GM23248 (cell line): Measurements from ENCODE around the gene AEBP1. TPM values are rescaled to one million over a fixed set of nuclear protein-coding genes. Genes with fewer than 3 reads are reported as not detected.

Experiments
- DNase-seq: peaks from one replicate; pipeline ENCODE4 v3.0.0-alpha.2; 2015
- H2AFZ ChIP-seq: fragments of 200-600 bp; sonication (generic); 2 replicates; pipeline ENCODE4 v1.6.1; 2016; ENCODE audit warnings: antibody characterized with exemption
- H3F3A ChIP-seq: fragments of 200-600 bp; sonication (generic); 2 replicates; pipeline ENCODE4 v1.6.1; 2016; ENCODE audit warnings: mild to moderate bottlenecking, antibody characterized with exemption, mixed run types; ENCODE audit not compliant: insufficient read depth
- H3K27ac ChIP-seq: fragments of 200-600 bp; sonication (generic); 2 replicates; pipeline ENCODE4 v1.5.1; 2016; ENCODE audit warnings: mild to moderate bottlenecking
- H3K27me3 ChIP-seq: fragments of 200-600 bp; sonication (generic); replicated peaks from 2 replicates; pipeline ENCODE4 v1.6.1; 2016; ENCODE audit warnings: mild to moderate bottlenecking; ENCODE audit not compliant: insufficient read depth
- H3K36me3 ChIP-seq: fragments of 200-600 bp; sonication (generic); 2 replicates; pipeline ENCODE4 v1.6.1; 2016; ENCODE audit warnings: low read depth, mild to moderate bottlenecking
- H3K4me1 ChIP-seq: fragments of 200-600 bp; sonication (generic); 2 replicates; pipeline ENCODE4 v1.6.1; 2016; ENCODE audit warnings: mild to moderate bottlenecking; ENCODE audit not compliant: insufficient read depth
- H3K4me2 ChIP-seq: fragments of 200-600 bp; sonication (generic); one replicate; pipeline ENCODE4 v1.6.1; 2016; ENCODE audit warnings: mild to moderate bottlenecking; ENCODE audit not compliant: unreplicated experiment
- H3K4me3 ChIP-seq: fragments of 200-600 bp; sonication (generic); 2 replicates; pipeline ENCODE4 v1.5.1; 2016; ENCODE audit warnings: mild to moderate bottlenecking
- H3K79me2 ChIP-seq: fragments of 200-600 bp; sonication (generic); 2 replicates; pipeline ENCODE4 v1.6.1; 2016; ENCODE audit warnings: mild to moderate bottlenecking; ENCODE audit not compliant: insufficient read depth
- H3K9ac ChIP-seq: fragments of 200-600 bp; sonication (generic); 2 replicates; pipeline ENCODE4 v1.6.1; 2016; ENCODE audit warnings: mild to moderate bottlenecking
- H3K9me2 ChIP-seq: fragments of 200-600 bp; sonication (generic); 2 replicates; pipeline ENCODE4 v1.6.1; 2016; ENCODE audit warnings: mixed run types, mild to moderate bottlenecking, moderate library complexity; ENCODE audit not compliant: insufficient read depth
- H3K9me3 ChIP-seq: fragments of 200-600 bp; sonication (generic); one replicate; pipeline ENCODE4 v1.6.1; 2017; ENCODE audit warnings: low read depth
- H4K20me1 ChIP-seq: fragments of 200-600 bp; sonication (generic); 2 replicates; pipeline ENCODE4 v1.6.0; 2016; ENCODE audit not compliant: insufficient read depth
- EZH2 ChIP-seq: fragments of 200-600 bp; sonication (generic); IDR thresholded peaks from 2 replicates; pipeline ENCODE4 v1.6.1; 2018; ENCODE audit warnings: antibody characterized with exemption, mild to moderate bottlenecking; ENCODE audit not compliant: insufficient read depth, poor library complexity, severe bottlenecking
- EZH2phosphoT487 ChIP-seq: fragments of 200-600 bp; sonication (generic); IDR thresholded peaks from 2 replicates; pipeline ENCODE4 v1.6.1; 2018; ENCODE audit warnings: antibody characterized with exemption, moderate library complexity, mild to moderate bottlenecking, low read depth; ENCODE audit not compliant: insufficient read depth
- WGBS, 2 experiments: methylation state at CpG; one replicate each; pipeline ENCODE4 v1.1.6; 2015 to 2017; ENCODE audit warnings: low lambda C conversion rate in 2 of 2, low coverage in 1 of 2; ENCODE audit errors: missing lambda C conversion rate in 2 of 2; 5-methylcytosine and 5-hydroxymethylcytosine counted together
- in situ Hi-C: fragments of 300-500 bp; cut with MboI; formaldehyde crosslinking; loops from 2 replicates; pipeline ENCODE4 v1.15.0; 2020
- polyA plus RNA-seq: library from polyadenylated mRNA; unstranded; fragments of >200 nt; fragmentation: Nextera tagmentation; extraction: Ambion mirVana; gene quantifications from 2 replicates; pipeline ENCODE4 v1.2.1, GENCODE V29; 2016
- total RNA-seq: library from RNA; depleted of rRNA; stranded (reverse); fragments of >200 nt; shearing (Covaris generic); gene quantifications from 2 replicates; pipeline ENCODE4 v1.2.3, GENCODE V29; 2014

AEBP1 gene
- total and polyA plus RNA-seq, 2 experiments from 2014 or later: 46.6 to 53.0 TPM

DNA sequence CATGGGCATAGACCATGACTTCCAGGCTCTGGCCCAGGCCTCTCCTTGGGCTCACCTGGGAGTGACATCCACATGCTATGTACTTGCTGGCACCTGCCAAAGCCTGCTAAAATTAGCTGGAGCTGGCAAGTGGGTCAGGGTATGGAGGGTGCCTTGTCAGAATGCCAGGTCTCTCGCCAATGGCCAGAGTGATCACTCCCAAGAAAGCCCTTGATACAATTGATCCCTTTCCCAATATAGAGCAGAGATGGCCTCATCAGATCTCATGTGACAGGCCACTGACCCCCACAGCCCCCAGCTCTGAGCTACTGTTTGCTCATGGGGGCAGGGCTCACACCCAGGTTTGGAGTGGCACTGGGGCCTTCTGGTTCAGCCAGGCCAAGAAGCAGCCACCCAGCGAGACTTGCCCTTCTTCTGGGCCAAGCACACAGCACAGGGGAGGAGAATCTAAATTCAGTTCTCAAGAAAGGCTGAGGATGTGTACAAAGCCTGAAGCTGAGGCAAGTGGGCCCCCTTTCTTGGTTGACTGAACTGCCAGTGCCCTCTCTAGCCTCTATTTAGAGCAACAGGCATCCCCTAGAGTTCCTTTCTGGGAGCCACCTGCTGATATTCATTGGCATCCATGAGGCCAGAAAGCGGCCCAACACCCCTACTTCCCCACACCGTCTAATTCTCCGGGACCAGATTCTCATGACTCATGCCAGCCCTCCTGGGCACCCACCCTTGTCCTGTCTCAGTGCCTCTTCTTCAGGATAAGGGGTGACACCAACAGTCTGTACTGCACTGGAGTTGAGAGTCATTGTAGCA lies 55.9 kb downstream of the AEBP1 start:
- Histone ChIP-seq H3K27me3 (no peaks in the 10 kb centered on the region), H3K9me3 (no peaks in the 10 kb centered on the region), H3K36me3 (no peaks in the 10 kb centered on the region), H3K27ac (no peak overlapping the region), H3K4me1 (peaks cover 21% of the 10 kb centered on the region), H3K9ac (no peak overlapping the region), H3K4me2 (no peak overlapping the region), H3F3A (peaks cover 26% of the 10 kb centered on the region), H2AFZ (no peak overlapping the region), H3K9me2 (no peaks in the 10 kb centered on the region), H4K20me1 (no peaks in the 10 kb centered on the region), H3K79me2 (no peaks in the 10 kb centered on the region), H3K4me3 (no peak overlapping the region)
- DNase-seq: no peak
- TF ChIP-seq EZH2phosphoT487 (no peak), EZH2 (no peak)
- WGBS, 2 experiments: 79 to 82% methylated on average over 5 of the region's 5 CpGs
- in situ Hi-C loops: no loop called here

DNA sequence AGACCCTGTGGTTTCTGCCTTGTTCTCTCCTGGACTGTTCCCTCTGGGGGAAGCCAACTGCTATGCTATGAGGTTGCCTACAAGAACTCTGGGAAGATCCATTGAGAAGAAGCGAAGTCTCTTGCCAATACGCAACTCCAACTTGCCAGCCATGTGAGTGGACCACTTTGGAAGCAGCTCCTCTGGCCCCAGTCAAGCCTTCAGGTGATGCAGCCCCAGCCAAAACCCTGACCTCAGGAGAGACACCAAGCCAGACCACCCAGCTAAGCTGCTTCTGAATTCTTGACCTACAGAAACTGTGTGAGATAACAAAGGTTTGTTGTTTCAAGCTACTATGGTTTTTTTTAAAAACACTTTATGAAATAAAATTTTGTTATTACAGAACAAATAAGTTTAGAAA lies 57.2 kb downstream of the AEBP1 start:
- Histone ChIP-seq H3F3A (peaks cover 26% of the 10 kb centered on the region), H3K9me3 (no peaks in the 10 kb centered on the region), H3K36me3 (no peaks in the 10 kb centered on the region), H3K79me2 (no peaks in the 10 kb centered on the region), H3K4me3 (no peak overlapping the region), H3K4me2 (no peak overlapping the region), H2AFZ (no peak overlapping the region), H3K9ac (no peak overlapping the region), H3K9me2 (no peaks in the 10 kb centered on the region), H4K20me1 (no peaks in the 10 kb centered on the region), H3K27me3 (no peaks in the 10 kb centered on the region), H3K27ac (no peak overlapping the region), H3K4me1 (peaks cover 21% of the 10 kb centered on the region)
- TF ChIP-seq EZH2 (no peak), EZH2phosphoT487 (no peak)
- WGBS, 2 experiments: 100% methylated on average over 2 of the region's 2 CpGs
- DNase-seq: no peak
- in situ Hi-C loops: no loop called here

DNA sequence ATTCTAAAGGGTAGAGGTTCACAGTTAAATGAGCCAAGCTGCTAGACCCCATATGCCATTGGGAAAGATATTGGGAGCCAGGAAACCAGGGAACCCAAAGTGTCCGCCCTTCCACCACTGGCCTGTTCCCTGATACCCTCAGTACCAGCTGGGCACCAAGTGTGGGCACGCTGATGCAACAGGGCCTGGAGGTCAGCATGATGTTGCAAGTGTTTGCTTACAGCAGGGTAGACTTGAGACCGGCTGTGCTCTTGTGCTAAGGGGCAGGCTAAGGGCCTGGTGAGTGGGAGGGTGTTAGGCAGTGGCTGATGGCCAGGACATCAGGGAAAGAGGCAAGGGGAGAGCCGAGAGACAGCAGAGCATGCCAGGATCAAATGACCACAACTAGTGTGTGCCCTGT lies 58.0 kb downstream of the AEBP1 start:
- Histone ChIP-seq H3K27me3 (no peaks in the 10 kb centered on the region), H3K4me1 (peaks cover 21% of the 10 kb centered on the region), H2AFZ (no peak overlapping the region), H3K4me3 (no peak overlapping the region), H3K79me2 (no peaks in the 10 kb centered on the region), H3K9ac (no peak overlapping the region), H3K27ac (no peak overlapping the region), H3K36me3 (no peaks in the 10 kb centered on the region), H3K9me2 (no peaks in the 10 kb centered on the region), H3F3A (peaks cover 26% of the 10 kb centered on the region), H4K20me1 (no peaks in the 10 kb centered on the region), H3K9me3 (no peaks in the 10 kb centered on the region), H3K4me2 (no peak overlapping the region)
- DNase-seq: no peak
- WGBS, 2 experiments: 61 to 65% methylated on average over 4 of the region's 4 CpGs
- TF ChIP-seq EZH2 (no peak), EZH2phosphoT487 (no peak)
- in situ Hi-C loops: no loop called here

DNA sequence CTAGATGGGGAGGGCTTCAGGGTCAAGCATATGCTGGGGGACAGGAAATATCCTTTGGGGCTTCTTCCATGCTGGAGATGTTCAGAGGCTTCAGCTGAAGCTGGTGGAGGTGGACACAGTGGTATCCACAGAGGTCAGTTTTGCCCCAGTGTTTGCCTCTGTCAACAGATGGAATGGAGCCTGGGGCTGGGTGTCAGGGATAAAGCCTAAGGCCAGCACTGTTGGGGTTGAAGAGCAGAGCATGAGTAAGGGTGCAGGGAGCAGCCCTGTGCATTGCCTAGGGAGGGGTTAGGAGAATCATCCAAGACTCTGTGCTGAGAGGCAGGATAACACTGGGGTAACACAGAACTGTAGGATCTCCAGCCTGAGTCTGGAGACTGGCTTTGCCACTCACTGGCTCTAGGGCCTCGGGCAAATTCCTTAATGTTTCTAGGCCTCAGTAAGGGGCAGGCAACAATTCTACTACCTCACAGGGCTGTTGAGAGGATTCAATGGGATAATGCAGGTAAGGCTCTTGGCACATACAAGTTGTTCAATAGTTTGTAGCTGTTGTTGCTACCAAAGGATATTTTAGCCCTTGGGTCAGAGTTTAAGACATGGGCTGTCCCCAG lies 58.7 kb downstream of the AEBP1 start:
- in situ Hi-C loops: no loop called here

More for the DNA sequence above, 58.7 kb downstream of the AEBP1 start:
- Histone ChIP-seq H3K9ac (no peak overlapping the region), H4K20me1 (no peaks in the 10 kb centered on the region), H3K36me3 (no peaks in the 10 kb centered on the region), H3K27ac (peak overlapping the region; percentile 22; the same call in 1 of the 2 replicates), H3K4me3 (no peak overlapping the region), H3K4me2 (peak overlapping the region; percentile 19), H3K9me2 (no peaks in the 10 kb centered on the region), H2AFZ (peak overlapping the region; percentile 33; the same call in 1 of the 2 replicates), H3K4me1 (peaks cover 21% of the 10 kb centered on the region), H3K27me3 (no peaks in the 10 kb centered on the region), H3F3A (peaks cover 26% of the 10 kb centered on the region), H3K9me3 (no peaks in the 10 kb centered on the region), H3K79me2 (no peaks in the 10 kb centered on the region)
- DNase-seq: peak; percentile 19
- 83 to 100% methylated on average over 1 of the region's 1 CpG for WGBS, 2 experiments
- TF ChIP-seq EZH2phosphoT487 (no peak), EZH2 (no peak)
